GM19240 (cell line): ENCODE data around the gene REV1.
"Not testable (repeated sequence)": the region's sequence is repeated elsewhere in the genome, so short reads cannot be mapped to it uniquely, and the experiment has no call there.

Experiments
- DNase-seq: peaks from one replicate; pipeline ENCODE4 v3.0.0; 2011; ENCODE audit warnings: low spot score; ENCODE audit not compliant: insufficient read length

REV1 gene

DNA sequence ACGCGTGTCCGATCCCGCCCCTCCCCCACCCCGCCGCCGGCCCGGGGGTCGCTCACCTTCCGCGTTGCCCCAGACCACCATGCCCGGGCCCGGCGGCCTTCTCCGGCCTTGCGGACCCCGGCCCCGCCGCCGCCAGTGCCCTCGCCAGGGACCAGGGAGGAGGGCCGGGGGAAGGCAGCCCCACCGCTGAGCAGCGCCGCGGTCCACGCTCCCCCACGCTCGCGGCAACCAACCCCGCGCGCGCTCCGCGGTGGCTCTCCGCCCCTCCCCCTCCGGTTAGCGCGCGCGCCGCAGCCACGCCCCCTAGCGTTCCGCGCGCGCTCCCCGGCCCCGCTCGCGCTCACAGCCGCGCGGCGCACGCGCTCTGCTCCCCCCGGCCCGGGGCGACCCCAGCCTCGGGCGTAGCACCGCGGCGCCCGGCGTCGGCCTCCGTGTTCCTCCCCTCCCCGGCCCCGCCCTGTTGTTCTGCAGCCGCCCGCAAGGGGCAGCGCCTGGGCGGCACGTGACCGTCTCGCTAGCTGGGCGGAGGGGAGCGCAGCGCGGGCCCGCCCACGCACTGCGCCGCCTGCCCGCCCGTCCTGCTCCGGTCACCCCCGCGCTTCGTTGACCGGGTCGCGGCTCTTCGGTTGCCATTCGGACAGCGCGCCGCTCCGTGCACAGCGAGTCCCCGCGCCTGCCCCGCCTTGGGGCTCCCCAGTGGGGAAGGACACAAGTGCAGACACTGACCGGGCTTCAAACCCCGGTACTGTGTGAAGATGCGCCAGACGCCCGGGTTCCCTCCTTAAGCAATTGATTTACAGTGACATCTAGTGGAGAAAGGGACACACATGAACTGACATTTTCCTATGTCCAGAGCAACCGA is at the start of gene REV1:
TSS of gene REV1 (minus strand) at position 257 of the 862 bp plus-strand sequence. CDS start 25,042 bp downstream, outside the sequence.
- peak; percentile 79 for DNase-seq

DNA sequence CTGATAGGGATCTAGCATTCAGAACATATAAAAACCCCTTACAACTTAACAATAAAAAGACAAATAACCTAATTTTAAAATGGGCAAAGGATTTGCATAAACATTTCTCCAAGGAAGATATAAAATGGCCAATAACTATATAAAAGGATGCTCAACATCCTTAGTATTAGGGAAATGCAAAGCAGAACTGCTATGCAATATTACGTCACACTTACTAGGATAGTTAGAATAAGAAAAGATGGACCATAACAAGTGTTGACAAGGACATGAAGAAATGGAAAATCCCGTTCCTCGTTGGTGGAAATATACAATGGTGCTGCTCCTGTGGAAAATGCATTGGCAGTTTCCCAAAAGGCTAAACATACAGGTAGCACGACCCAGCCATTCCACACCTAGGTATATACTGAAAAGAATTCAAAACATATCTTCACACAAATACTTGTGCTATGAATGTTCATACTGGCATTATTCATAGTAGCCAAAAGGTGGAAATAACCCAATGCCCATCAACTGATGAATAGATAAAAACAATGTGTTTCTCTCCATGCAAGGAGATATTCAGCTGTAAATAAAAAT is 48.2 kb upstream of the REV1 start:
- no peak for DNase-seq

DNA sequence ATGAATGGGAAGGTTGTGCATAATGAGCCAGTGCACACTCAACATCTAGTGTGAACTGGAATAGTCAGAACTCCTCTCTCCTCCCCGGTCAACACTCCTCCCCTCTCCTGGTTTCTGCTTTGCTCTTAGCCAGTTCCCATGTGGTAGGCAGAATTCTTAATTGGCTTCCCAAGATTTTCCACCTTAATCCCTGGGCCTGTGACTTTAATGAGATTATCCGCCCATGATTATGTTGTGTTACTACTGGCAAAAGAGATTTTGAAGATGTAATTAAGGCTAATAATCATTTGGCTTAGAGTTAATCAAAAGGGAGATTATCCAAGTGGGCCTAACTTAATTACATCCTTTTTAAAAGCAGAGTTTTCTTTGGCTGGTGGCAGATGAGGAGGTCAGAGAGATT is 34.2 kb upstream of the REV1 start:
- DNase-seq: no peak

DNA sequence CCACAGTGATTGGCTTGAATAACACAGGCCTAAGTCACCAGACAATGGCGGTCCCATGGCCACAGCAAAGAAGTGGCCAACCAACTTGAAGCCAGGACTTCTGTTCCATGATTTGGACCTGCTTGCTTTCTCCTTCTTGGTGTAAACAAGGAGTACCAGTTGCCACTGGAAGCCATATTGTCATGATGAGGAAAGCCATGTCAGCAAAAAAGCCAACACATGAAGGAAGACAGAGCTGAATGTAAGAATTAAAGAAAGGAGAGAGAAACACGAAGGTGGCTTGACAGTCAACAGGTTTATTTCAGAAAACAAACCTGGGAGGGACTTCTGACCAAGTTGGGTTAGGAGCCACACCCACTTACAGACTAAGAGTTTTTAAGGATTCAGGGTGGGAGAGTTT is 32.3 kb upstream of the REV1 start:
- DNase-seq: no peak

DNA sequence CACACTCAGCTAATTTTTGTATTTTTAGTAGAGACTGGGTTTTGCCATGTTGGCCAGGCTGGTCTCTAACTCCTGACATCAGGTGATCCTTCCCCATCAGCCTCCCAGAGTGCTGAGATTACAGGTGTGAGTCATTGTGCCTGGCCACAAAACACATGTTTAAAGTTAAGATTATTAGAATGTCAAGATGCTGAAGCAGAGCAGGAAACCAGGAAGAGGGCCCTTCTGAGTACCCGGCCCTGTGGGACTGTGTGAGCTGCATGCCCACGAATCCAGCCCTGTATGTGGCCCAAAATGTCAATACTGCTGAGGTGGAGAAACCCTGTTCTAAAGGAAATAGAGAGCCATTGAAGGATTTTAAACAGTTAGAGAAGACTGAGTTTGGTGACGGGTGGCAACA is 31.0 kb upstream of the REV1 start:
- no peak for DNase-seq

DNA sequence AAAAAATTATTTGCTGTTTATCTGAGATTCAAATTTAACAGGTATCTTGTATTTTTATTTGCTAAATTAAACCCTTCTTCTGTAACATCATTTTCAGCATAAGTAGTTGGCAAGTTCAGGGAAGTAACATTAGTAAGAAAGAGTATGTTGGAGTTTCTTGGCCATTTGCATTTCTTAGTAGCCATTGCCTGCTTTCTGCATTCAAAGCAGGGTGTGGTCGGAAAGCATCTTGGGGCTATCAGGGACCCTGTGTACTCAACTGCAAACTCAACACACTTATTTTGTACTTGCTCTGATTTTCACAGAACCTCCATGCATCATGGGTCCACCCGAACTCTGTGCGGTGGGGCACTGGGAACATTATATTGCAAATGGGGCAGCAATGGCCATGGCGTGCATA is 30.4 kb upstream of the REV1 start:
- DNase-seq: no peak

DNA sequence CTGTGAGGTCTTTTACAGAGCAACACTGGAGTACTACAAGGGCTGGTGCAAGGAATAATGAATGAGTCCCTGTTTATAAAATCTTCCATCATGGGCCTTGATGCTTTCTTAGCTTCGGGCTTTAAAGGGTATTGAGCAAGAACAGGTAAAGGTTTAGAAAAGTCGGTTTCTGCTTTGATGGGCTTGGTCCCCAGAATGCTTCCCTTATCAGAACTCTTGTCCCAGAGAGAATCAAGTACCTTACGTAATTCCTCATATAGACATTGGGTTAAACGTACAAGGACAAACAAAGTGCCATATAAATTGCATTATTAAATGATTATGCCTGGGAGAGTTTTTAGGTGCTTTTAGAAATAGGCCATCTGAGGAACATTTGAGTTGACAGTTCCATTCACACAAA is 24.5 kb upstream of the REV1 start:
- DNase-seq: no peak

GRCh38 chr2:99512181-99512591 is 22.4 kb upstream of the REV1 start:
- DNase-seq: no peak

- DNase-seq: no peak
These were observed 19.6 kb upstream of the REV1 start for GRCh38 chr2:99509387-99509786.

GRCh38 chr2:99507937-99508818 is 18.4 kb upstream of the REV1 start:
- DNase-seq: no peak

DNA sequence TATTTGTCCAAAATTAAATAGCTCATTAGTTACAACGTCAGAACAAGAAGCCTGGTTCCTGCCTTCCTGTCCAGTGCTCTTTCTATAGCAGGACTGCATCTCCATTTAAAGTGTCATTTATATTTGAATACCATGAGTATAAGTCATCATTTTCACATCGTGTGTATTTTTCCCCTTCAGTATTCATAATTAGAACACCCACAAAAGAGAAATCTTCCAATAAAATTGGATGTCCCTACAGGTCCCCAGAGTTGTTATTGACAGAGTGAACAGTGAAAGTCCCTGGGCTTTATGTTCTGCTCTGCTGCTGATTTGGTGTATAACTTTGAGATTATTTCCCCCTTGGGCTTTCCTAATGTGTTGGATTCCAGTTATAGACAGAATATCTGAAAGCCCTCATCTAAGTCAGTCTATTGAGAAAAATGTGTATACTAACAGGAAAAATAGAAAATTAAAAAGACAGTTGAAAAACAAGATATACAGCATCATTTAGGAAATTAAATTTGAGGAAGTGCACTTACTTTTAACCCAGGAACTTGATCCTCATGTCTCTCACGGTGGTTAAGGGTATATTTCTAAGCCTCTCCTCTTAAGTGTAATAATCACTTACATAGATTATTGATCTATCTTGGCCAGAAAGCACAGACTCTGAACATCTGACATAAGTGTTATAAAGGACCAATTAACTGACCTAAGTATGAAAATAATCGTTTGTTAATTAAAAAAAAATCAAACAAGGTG is 15.2 kb upstream of the REV1 start:
- no peak for DNase-seq

DNA sequence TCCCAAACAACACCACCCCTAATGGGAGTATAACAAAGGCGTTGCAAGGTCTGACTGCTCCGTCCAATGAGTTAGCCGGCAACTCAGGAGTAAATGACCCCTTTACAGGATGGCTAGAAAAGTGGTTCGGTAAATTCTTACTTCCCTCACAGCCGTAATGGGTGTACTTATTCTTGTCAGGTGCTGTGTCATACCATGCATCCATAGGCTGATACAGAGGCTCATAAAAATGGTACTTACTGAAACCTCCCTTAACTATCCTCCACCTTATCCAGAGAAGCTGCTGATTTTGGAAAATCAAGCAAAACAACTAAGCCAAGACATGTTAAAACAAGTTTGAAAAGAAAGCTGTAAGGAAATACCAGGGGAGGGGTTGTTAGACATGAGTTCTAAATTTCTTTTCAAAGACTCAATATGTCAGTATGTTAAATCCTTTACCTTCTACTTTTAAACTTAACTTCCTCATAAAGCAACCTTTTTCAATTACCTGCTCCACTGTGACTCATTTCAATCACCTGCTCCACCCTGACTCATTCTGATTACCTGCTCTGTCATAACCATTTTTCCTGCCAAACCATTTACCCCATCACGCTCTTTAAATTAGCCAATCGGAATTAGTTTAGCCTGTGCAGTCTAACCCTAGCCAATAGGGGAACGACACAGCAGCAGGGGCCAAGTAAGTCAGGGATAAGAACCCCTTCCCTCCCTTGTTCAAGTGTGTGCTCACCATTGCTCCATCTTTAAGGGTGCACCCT is 14.0 kb upstream of the REV1 start:
- not testable (repeated sequence) for DNase-seq

DNA sequence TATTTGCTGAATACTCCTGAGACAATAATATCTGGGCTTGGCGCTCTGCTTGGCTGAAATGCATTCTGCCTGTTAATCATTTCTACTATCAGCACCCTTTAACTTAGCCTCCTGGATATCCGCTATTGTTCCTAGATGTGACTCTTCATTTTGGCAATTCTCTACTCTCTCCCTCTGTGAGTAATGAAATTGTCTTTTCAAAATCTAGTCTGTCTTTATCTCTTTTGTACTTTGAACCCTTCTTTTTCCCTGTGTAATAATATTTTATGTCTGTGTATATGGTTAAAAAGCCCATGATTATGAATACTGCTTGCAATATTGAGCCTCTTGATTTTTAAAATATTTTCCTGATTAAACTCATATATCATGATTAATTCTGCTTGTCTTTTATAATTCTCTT is 6.2 kb upstream of the REV1 start:
- DNase-seq: no peak

GRCh38 chr2:99495115-99495860 is 5.5 kb upstream of the REV1 start:
- DNase-seq: no peak

DNA sequence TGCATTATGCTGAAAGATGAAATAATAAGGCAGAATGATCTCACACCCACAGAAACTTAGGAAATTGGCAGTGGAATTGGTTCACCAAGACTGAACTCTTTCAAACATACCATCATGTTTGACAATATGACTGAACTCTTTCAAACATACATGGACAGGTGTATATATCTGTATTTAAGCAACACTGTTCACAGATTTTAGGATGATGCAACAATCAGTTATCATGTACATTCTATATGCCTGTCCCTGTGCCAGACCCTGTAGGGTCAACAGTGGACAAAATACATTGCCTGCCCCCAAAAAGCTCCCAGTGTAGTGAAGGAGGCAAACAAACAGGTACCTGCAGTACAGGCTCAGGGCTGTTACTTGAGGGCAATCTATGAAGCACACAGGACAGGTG is 2.9 kb upstream of the REV1 start:
- no peak for DNase-seq

- DNase-seq: no peak
These were observed 1.0 kb upstream of the REV1 start for GRCh38 chr2:99490623-99491461.

DNA sequence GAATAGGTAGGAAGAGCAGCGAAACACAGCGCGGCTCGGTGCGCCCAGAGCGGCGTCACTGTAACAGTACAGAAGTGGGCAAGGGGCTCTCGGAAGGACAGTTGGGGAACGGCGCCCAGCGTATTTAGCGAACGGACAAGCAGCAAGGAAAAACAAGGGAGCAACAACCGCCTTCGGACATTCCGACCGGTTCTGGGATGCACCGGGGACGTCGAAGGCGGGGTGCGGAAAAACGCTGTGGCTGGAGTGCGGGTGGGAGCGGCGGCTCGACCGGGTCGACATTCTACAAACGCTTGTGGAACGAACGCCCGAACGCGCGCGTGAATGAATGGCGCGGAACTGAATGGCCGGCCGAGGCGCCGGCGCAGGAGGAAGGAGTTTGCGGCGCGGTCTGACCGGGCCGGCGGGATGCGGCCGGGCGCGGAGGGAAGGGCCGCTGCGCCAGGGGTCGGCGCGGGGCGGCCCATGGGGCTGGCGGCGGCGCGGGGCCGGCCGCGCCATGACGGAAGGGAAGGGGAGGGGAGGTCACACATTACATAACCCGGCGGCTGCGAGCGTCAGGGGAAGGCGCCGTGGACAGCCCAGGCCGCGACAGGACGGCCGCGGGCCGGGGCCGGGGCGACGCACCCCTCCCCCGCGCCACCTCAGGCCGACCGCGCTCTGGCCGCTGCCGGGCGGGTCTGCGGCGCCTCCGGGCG is 605 bp downstream of the REV1 start:
- DNase-seq: peak; percentile 48

GRCh38 chr2:99488539-99489062 is 1.2 kb downstream of the REV1 start:
- no peak for DNase-seq
